Endodermal cell (in vitro differentiated cells): ENCODE results near the gene FBRS. TPM values are rescaled to one million over a fixed set of nuclear protein-coding genes. Genes with fewer than 3 reads are reported as not detected.

Source experiments
- DNase-seq: peaks from one replicate; pipeline ENCODE4 v3.0.0-alpha.2; 2017
- H3K27ac ChIP-seq: 2 replicates; pipeline ENCODE4 v1.5.1; 2013; ENCODE audit warnings: mild to moderate bottlenecking, low read depth, low read length, moderate library complexity
- H3K27me3 ChIP-seq: 2 replicates; pipeline ENCODE4 v1.6.1; 2013; ENCODE audit warnings: mild to moderate bottlenecking, low read length, moderate library complexity; ENCODE audit not compliant: insufficient read depth, control insufficient read depth, poor library complexity, severe bottlenecking
- H3K36me3 ChIP-seq: 2 replicates; pipeline ENCODE4 v1.7.0; 2013; ENCODE audit warnings: mild to moderate bottlenecking, low read length, moderate library complexity; ENCODE audit not compliant: control insufficient read depth, insufficient read depth
- H3K4me1 ChIP-seq: one replicate; pipeline ENCODE4 v1.7.0; 2013; ENCODE audit warnings: low read length; ENCODE audit not compliant: control insufficient read depth, insufficient read depth
- H3K4me3 ChIP-seq: 2 replicates; pipeline ENCODE4 v1.5.1; 2013; ENCODE audit warnings: mild to moderate bottlenecking, low read length, moderate library complexity
- H3K9ac ChIP-seq: 2 replicates; pipeline ENCODE4 v1.6.1; 2013; ENCODE audit warnings: mild to moderate bottlenecking, low read length, moderate library complexity; ENCODE audit not compliant: poor library complexity, severe bottlenecking; ENCODE audit errors: extremely low read depth
- H3K9me3 ChIP-seq: 2 replicates; pipeline ENCODE4 v1.6.1; 2013; ENCODE audit warnings: mild to moderate bottlenecking, low read length, moderate library complexity; ENCODE audit not compliant: control insufficient read depth
- H3K27ac Mint-ChIP-seq: 2 replicates; pipeline ENCODE4 v1.8.0; 2020; ENCODE audit warnings: mixed read lengths
- H3K27me3 Mint-ChIP-seq: 2 replicates; pipeline ENCODE4 v1.8.0; 2021; ENCODE audit warnings: mild to moderate bottlenecking, mixed read lengths; ENCODE audit not compliant: insufficient read depth
- H3K36me3 Mint-ChIP-seq: 2 replicates; pipeline ENCODE4 v1.8.0; 2020; ENCODE audit warnings: low read depth, mixed read lengths
- H3K4me1 Mint-ChIP-seq: 2 replicates; pipeline ENCODE4 v1.8.0; 2020; ENCODE audit warnings: mixed read lengths
- H3K4me3 Mint-ChIP-seq: 2 replicates; pipeline ENCODE4 v1.8.0; 2020; ENCODE audit warnings: mild to moderate bottlenecking, moderate library complexity, mixed read lengths
- H3K9me3 Mint-ChIP-seq: 2 replicates; pipeline ENCODE4 v1.8.0; 2020; ENCODE audit warnings: mild to moderate bottlenecking, mixed read lengths
- CTCF ChIP-seq: fragments of 200-600 bp; sonication (generic); conservative IDR thresholded peaks from 2 replicates; pipeline ENCODE4 v1.5.0; 2021; ENCODE audit warnings: antibody characterized with exemption, mild to moderate bottlenecking
- WGBS, 2 experiments: methylation state at CpG; one replicate each; pipeline versions ENCODE4 v1.1.5 to v1.1.7; 2013; ENCODE audit warnings: missing lambda C conversion rate in 2 of 2, mixed read lengths in 1 of 2; ENCODE audit not compliant: insufficient coverage in 1 of 2, insufficient read length in 1 of 2; 5-methylcytosine and 5-hydroxymethylcytosine counted together
- total RNA-seq, 2 donors: library from RNA; stranded (reverse); fragmentation: NEBNext Ultra II Directional in 1 of 2; extraction: Animal tissue kit (Norgen Biotek cat#: 25700) in 1 of 2; gene quantifications; 2 replicates in 1 of 2; 3 replicates in 1 of 2; pipeline ENCODE4 v1.2.1, GENCODE V29; 2021

The FBRS gene
- total RNA-seq, 2 donors from 2014 or later = 50.2 to 53.1 TPM

GRCh38 chr16:30715750-30716445 lies 57.7 kb downstream of the FBRS start:
- peaks cover 79% of the 10 kb centered on the region for H3K36me3 Mint-ChIP-seq
- H3K4me1 Mint-ChIP-seq = no peaks in the 10 kb centered on the region
- H3K4me1 ChIP-seq = no peaks in the 10 kb centered on the region
- no peak for DNase-seq
- no peaks in the 10 kb centered on the region for H3K27me3 Mint-ChIP-seq
- H3K9ac ChIP-seq = no peak overlapping the region
- H3K27ac Mint-ChIP-seq = no peak overlapping the region
- 94 to 95% methylated on average over 14 to 17 of the region's 17 CpGs for WGBS, 2 experiments
- H3K27me3 ChIP-seq = no peaks in the 10 kb centered on the region
- H3K9me3 ChIP-seq = no peaks in the 10 kb centered on the region
- no peak overlapping the region for H3K4me3 Mint-ChIP-seq
- H3K9me3 Mint-ChIP-seq = no peaks in the 10 kb centered on the region
- H3K36me3 ChIP-seq = peaks cover 87% of the 10 kb centered on the region
- no peak for TF ChIP-seq CTCF
- H3K4me3 ChIP-seq = no peak overlapping the region
- H3K27ac ChIP-seq = no peak overlapping the region

- no peak for DNase-seq
- WGBS, 2 experiments = 94 to 99% methylated on average over 11 of the region's 11 CpGs
- no peaks in the 10 kb centered on the region for H3K9me3 ChIP-seq
- H3K27me3 Mint-ChIP-seq = no peaks in the 10 kb centered on the region
- H3K36me3 Mint-ChIP-seq = peaks cover 87% of the 10 kb centered on the region
- H3K4me3 ChIP-seq = no peak overlapping the region
- no peak overlapping the region for H3K4me3 Mint-ChIP-seq
- no peaks in the 10 kb centered on the region for H3K27me3 ChIP-seq
- no peaks in the 10 kb centered on the region for H3K9me3 Mint-ChIP-seq
- H3K27ac Mint-ChIP-seq = no peak overlapping the region
- H3K27ac ChIP-seq = no peak overlapping the region
- no peaks in the 10 kb centered on the region for H3K4me1 ChIP-seq
- H3K9ac ChIP-seq = no peak overlapping the region
- no peak for TF ChIP-seq CTCF
- H3K4me1 Mint-ChIP-seq = no peaks in the 10 kb centered on the region
- peaks cover 93% of the 10 kb centered on the region for H3K36me3 ChIP-seq
These were observed 61.9 kb downstream of the FBRS start for GRCh38 chr16:30720086-30720485.

Other genes with a start within 250 kb of the FBRS start
- 10 to 100 TPM; 54.8 to 61.9 TPM for gene DCTPP1, start 228.4 kb upstream of the FBRS start, total RNA-seq
- 10 to 100 TPM; 35.7 to 37.5 TPM for gene SEPHS2, start 212.6 kb upstream of the FBRS start, total RNA-seq
- gene ITGAL, start 185.7 kb upstream of the FBRS start, total RNA-seq = not detected
- 10 to 100 TPM; 47.0 to 59.2 TPM for gene ZNF768, start 131.9 kb upstream of the FBRS start, total RNA-seq
- 10 to 100 TPM; 15.5 to 17.1 TPM for gene ZNF747, start 123.6 kb upstream of the FBRS start, total RNA-seq
- gene ZNF764, start 100.1 kb upstream of the FBRS start, total RNA-seq = 10 to 100 TPM; 19.0 TPM
- 1 to 10 TPM; 6.4 to 7.5 TPM for gene ZNF688, start 86.7 kb upstream of the FBRS start, total RNA-seq
- gene ZNF785, start 72.7 kb upstream of the FBRS start, total RNA-seq = 10 to 100 TPM; 22.5 to 24.0 TPM
- gene ZNF689, start 48.0 kb upstream of the FBRS start, total RNA-seq = 10 to 100 TPM; 13.0 to 15.8 TPM
- gene PRR14, start 7.5 kb upstream of the FBRS start, total RNA-seq = 10 to 100 TPM; 21.2 to 35.4 TPM
- 10 to 100 TPM; 57.7 to 66.9 TPM for gene SRCAP, start 40.7 kb downstream of the FBRS start, total RNA-seq
- 10 to 100 TPM; 49.8 to 54.8 TPM for gene PHKG2, start 90.0 kb downstream of the FBRS start, total RNA-seq
- 10 to 100 TPM in 1 of 2 donors, 1 to 10 TPM in 1; 6.9 to 12.6 TPM for gene CFAP119, start 103.6 kb downstream of the FBRS start, total RNA-seq
- 10 to 100 TPM; 88.4 to 95.8 TPM for gene RNF40, start 103.9 kb downstream of the FBRS start, total RNA-seq
- 10 to 100 TPM; 31.8 to 33.3 TPM for gene ZNF629, start 128.8 kb downstream of the FBRS start, total RNA-seq
- 10 to 100 TPM; 64.7 to 67.6 TPM for gene BCL7C, start 235.6 kb downstream of the FBRS start, total RNA-seq
- 1 to 10 TPM; 3.1 to 3.3 TPM for gene CTF1, start 238.2 kb downstream of the FBRS start, total RNA-seq